Upper lobe of right lung (tissue), 1 donor: ENCODE measurements around the gene RNF213. TPM values are rescaled to one million over a fixed set of nuclear protein-coding genes. Genes with fewer than 3 reads are reported as not detected.

ENCODE experiments used
- ATAC-seq: fragments of 200-7000 bp; cut with Tn5 transposase; one replicate; pipeline ENCODE4 v1.9.1; 2020; ENCODE audit warnings: mild to moderate bottlenecking, moderate library complexity
- DNase-seq: peaks from one replicate; pipeline ENCODE4 v3.0.0-alpha.2; 2020
- H3K27ac ChIP-seq: fragments of 200-600 bp; one replicate; pipeline ENCODE4 v1.8.0; 2022
- H3K27me3 ChIP-seq: fragments of 200-600 bp; one replicate; pipeline ENCODE4 v1.8.0; 2022; ENCODE audit warnings: mild to moderate bottlenecking
- H3K36me3 ChIP-seq: fragments of 200-600 bp; one replicate; pipeline ENCODE4 v1.8.0; 2022
- H3K4me1 ChIP-seq: fragments of 200-600 bp; one replicate; pipeline ENCODE4 v1.8.0; 2022
- H3K4me3 ChIP-seq: fragments of 200-600 bp; one replicate; pipeline ENCODE4 v1.8.0; 2022; ENCODE audit warnings: mild to moderate bottlenecking
- H3K9me3 ChIP-seq: fragments of 200-600 bp; one replicate; pipeline ENCODE4 v1.8.0; 2022
- CTCF ChIP-seq: fragments of 200-600 bp; IDR thresholded peaks from one replicate; pipeline ENCODE4 v1.8.0; 2022; ENCODE audit warnings: antibody characterized with exemption
- intact Hi-C: fragments of 100-400 bp; cut with DNase I; formaldehyde crosslinking; loops from one replicate; pipeline ENCODE4 v1.11.0; 2022
- total RNA-seq: library from RNA; stranded (reverse); fragmentation: NEBNext Ultra II Directional; extraction: Animal tissue kit (Norgen Biotek cat#: 25700); gene quantifications from one replicate; pipeline ENCODE4 v1.2.1, GENCODE V29; 2021
- donor health status: DM: no; HTN: yes; CAD: no; lungs with severe emphysema.

The RNF213 gene
- total RNA-seq, 1 donor from 2014 or later: 236 TPM

- DNase-seq: peak; percentile 89
- no peaks in the 10 kb centered on the region for H3K27me3 ChIP-seq
- peak overlapping the region; percentile 62 for H3K4me3 ChIP-seq
- ATAC-seq: peak; percentile 78
- H3K4me1 ChIP-seq: peaks cover 14% of the 10 kb centered on the region
- H3K27ac ChIP-seq: peak overlapping the region; percentile 83
- TF ChIP-seq CTCF: no peak
- H3K36me3 ChIP-seq: peaks cover 18% of the 10 kb centered on the region
- intact Hi-C loops: no loop called here
- H3K9me3 ChIP-seq: no peaks in the 10 kb centered on the region
Measured at GRCh38 chr17:80219013-80219762, 41.5 kb upstream of the RNF213 start.

GRCh38 chr17:80219763-80220053 is 40.9 kb upstream of the RNF213 start:
- DNase-seq (no peak), ATAC-seq (no peak)
- H3K27me3 ChIP-seq: no peaks in the 10 kb centered on the region
- H3K27ac ChIP-seq: peak overlapping the region; percentile 83
- H3K9me3 ChIP-seq: no peaks in the 10 kb centered on the region
- H3K4me3 ChIP-seq: peak overlapping the region; percentile 62
- no peak for TF ChIP-seq CTCF
- intact Hi-C loops: no loop called here
- peaks cover 13% of the 10 kb centered on the region for H3K36me3 ChIP-seq
- H3K4me1 ChIP-seq: peaks cover 14% of the 10 kb centered on the region

- ATAC-seq: peak; percentile 89
- DNase-seq: peak; percentile 92
- no peak for TF ChIP-seq CTCF
- Histone ChIP-seq H3K9me3 (no peaks in the 10 kb centered on the region), H3K4me3 (peak within 1 kb of the TSS; percentile 62), H3K36me3 (peaks cover 8% of the 10 kb centered on the region), H3K4me1 (peaks cover 14% of the 10 kb centered on the region), H3K27me3 (no peaks in the 10 kb centered on the region), H3K27ac (peak within 1 kb of the TSS; percentile 83)
- intact Hi-C loops: no loop called here
Measured at GRCh38 chr17:80220054-80220735, 40.5 kb upstream of the RNF213 start, which contains the start of the genes SGSH and SLC26A11. Gene SGSH, minus strand, starts transcription at chr17:80220333. Its CDS starts 20 bp downstream, at chr17:80220313. Gene SLC26A11, plus strand, starts transcription at chr17:80220427. Its CDS starts 1,134 bp downstream, at chr17:80221561.

- no peaks in the 10 kb centered on the region for H3K27me3 ChIP-seq
- no peaks in the 10 kb centered on the region for H3K9me3 ChIP-seq
- ATAC-seq (peak; percentile 11), DNase-seq (no peak)
- intact Hi-C loops: no loop called here
- H3K4me3 ChIP-seq: peak overlapping the region; percentile 62
- H3K27ac ChIP-seq: peak overlapping the region; percentile 83
- TF ChIP-seq CTCF: no peak
- peaks cover 3% of the 10 kb centered on the region for H3K36me3 ChIP-seq
- H3K4me1 ChIP-seq: peaks cover 14% of the 10 kb centered on the region
Measured at GRCh38 chr17:80220736-80221215, 39.9 kb upstream of the RNF213 start.

- peak overlapping the region; percentile 62 for H3K4me3 ChIP-seq
- ATAC-seq: no peak
- intact Hi-C loops: no loop called here
- no peaks in the 10 kb centered on the region for H3K36me3 ChIP-seq
- no peaks in the 10 kb centered on the region for H3K9me3 ChIP-seq
- H3K27ac ChIP-seq: peak overlapping the region; percentile 83
- H3K4me1 ChIP-seq: peaks cover 14% of the 10 kb centered on the region
- no peaks in the 10 kb centered on the region for H3K27me3 ChIP-seq
- no peak for TF ChIP-seq CTCF
- no peak for DNase-seq
Measured at GRCh38 chr17:80221351-80222105, 39.1 kb upstream of the RNF213 start.
